ENCODE results near the gene SULT2A1. TPM values are rescaled to one million over a fixed set of nuclear protein-coding genes. Genes with fewer than 3 reads are reported as not detected.
"Not testable (repeated sequence)": the region's sequence is repeated elsewhere in the genome, so short reads cannot be mapped to it uniquely, and the experiment has no call there.

SULT2A1 gene
- total RNA-seq, 1 experiment from 2014 or later = not detected

DNA sequence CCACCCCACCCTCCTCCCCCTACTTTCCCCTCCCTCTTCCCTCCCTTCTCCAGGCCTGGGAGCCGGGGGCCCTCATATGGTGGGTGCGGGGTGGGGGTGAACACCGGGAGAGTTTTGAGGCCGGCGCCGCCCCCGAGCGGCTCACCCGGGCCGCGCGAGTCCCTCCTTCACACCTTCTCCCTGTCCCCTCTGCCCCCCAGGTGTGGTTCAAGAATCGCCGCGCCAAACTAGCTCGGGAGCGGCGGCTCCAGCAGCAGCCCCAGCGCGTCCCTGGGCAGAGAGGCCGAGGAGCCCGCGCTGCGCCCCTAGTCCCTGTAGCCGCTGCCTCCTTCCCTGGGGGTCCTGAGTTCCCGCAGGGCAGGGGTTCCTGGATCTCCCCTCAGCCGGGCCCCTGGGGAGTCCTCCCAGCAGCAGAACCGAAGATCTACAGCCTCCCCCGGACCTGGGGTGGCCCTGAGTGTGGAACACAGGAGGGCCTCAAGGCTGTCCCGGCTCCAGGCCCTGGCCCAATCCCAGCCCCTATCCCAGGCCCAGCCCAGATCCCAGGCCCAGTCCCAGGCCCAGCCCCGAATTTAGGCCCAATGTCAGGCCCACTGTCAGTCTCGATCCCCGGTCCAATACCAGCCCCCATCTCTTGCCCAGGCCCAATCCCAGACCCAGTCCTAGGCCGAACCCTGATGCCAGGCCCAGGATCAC, 25.4 kb downstream of the SULT2A1 start:
- no peak overlapping the region for H3K4me2 ChIP-seq (ENCODE audit: low read length)
- H3K9me2 ChIP-seq (replicated peaks; ENCODE audit: low read length) = no peaks in the 10 kb centered on the region
- H3F3A ChIP-seq (ENCODE audit: low read length, unreplicated experiment) = no peaks in the 10 kb centered on the region
- no peak overlapping the region for H2AFZ ChIP-seq (ENCODE audit: low read length)
- intact Hi-C loops (cut with micrococcal nuclease) = loop anchor here (5.0 kb wide), 1 partner anchor 48 kb away; no protein-coding TSS in a partner anchor
- no peaks in the 10 kb centered on the region for H3K4me1 ChIP-seq (ENCODE audit: insufficient read depth, low read length)
- no peaks in the 10 kb centered on the region for H3K79me2 ChIP-seq (ENCODE audit: low read length)
- BruUV-seq (replicated peaks) = no TSS peak
- no peak for ATAC-seq
- no peak overlapping the region for H3K27ac ChIP-seq (ENCODE audit: low read length)
- no peaks in the 10 kb centered on the region for H3K27me3 ChIP-seq (ENCODE audit: low read length)
- no peaks in the 10 kb centered on the region; the same call in 1 of the 2 replicates for H3K36me3 ChIP-seq (ENCODE audit: low read depth, low read length)
- H3K4me3 ChIP-seq (ENCODE audit: low read length) = no peak overlapping the region
- H3K9me3 ChIP-seq (ENCODE audit: low read length) = no peaks in the 10 kb centered on the region
- DNase-seq = no peak
- no peaks in the 10 kb centered on the region for H4K20me1 ChIP-seq (ENCODE audit: low read length)
- H3K9ac ChIP-seq (ENCODE audit: low read length) = no peak overlapping the region
- ChIA-PET CTCF (no interaction called here), POLR2A (ENCODE audit: unreplicated experiment) (no interaction called here)
- TF ChIP-seq EZH2 (IDR thresholded peaks at IDR 0.05; ENCODE audit: low read length, unreplicated experiment) (no peak), EZH2phosphoT487 (IDR thresholded peaks at IDR 0.05; ENCODE audit: borderline replicate concordance, low read length) (no peak)
- TF ChIP-seq, protein P1, sequence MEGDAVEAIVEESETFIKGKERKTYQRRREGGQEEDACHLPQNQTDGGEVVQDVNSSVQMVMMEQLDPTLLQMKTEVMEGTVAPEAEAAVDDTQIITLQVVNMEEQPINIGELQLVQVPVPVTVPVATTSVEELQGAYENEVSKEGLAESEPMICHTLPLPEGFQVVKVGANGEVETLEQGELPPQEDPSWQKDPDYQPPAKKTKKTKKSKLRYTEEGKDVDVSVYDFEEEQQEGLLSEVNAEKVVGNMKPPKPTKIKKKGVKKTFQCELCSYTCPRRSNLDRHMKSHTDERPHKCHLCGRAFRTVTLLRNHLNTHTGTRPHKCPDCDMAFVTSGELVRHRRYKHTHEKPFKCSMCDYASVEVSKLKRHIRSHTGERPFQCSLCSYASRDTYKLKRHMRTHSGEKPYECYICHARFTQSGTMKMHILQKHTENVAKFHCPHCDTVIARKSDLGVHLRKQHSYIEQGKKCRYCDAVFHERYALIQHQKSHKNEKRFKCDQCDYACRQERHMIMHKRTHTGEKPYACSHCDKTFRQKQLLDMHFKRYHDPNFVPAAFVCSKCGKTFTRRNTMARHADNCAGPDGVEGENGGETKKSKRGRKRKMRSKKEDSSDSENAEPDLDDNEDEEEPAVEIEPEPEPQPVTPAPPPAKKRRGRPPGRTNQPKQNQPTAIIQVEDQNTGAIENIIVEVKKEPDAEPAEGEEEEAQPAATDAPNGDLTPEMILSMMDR (conservative IDR thresholded peaks at IDR 0.05; ENCODE audit: low read depth, low read length) = no peak

DNA sequence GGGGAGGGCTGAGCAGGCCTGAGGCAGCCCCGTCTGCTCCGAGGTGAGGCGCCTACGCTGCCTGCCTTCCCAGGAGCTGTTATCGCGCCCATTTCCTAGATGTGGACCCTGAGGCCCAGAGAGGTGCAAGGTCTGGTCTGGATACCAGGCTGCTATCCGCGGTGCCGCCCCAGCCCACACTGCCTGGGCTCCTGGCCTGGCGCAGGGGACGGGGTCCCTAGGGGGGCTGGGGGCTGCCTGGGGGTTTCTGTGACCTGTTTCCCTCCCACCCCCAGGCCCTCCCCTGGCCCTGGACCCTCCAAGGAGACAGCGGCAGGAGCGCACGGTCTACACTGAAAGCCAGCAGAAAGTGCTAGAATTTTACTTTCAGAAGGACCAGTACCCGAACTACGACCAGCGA, 26.3 kb downstream of the SULT2A1 start:
- H3K9ac ChIP-seq (ENCODE audit: low read length); H3K36me3 ChIP-seq (ENCODE audit: low read depth, low read length); POLR2A ChIA-PET (ENCODE audit: unreplicated experiment); CTCF ChIA-PET; H4K20me1 ChIP-seq (ENCODE audit: low read length); H3K9me3 ChIP-seq (ENCODE audit: low read length); H2AFZ ChIP-seq (ENCODE audit: low read length); H3K4me2 ChIP-seq (ENCODE audit: low read length); H3K9me2 ChIP-seq (replicated peaks; ENCODE audit: low read length); H3K27me3 ChIP-seq (ENCODE audit: low read length); H3K27ac ChIP-seq (ENCODE audit: low read length); BruUV-seq (replicated peaks); H3F3A ChIP-seq (ENCODE audit: low read length, unreplicated experiment); H3K79me2 ChIP-seq (ENCODE audit: low read length); H3K4me3 ChIP-seq (ENCODE audit: low read length); ATAC-seq; DNase-seq; H3K4me1 ChIP-seq (ENCODE audit: insufficient read depth, low read length): not testable (repeated sequence)
- intact Hi-C loops (cut with micrococcal nuclease) = loop anchor here (5.0 kb wide), 1 partner anchor 48 kb away; no protein-coding TSS in a partner anchor

- H3K4me3 ChIP-seq (ENCODE audit: low read length); H4K20me1 ChIP-seq (ENCODE audit: low read length); H3K27ac ChIP-seq (ENCODE audit: low read length); ATAC-seq; POLR2A ChIA-PET (ENCODE audit: unreplicated experiment); DNase-seq; H3F3A ChIP-seq (ENCODE audit: low read length, unreplicated experiment); intact Hi-C loops (cut with micrococcal nuclease); H3K36me3 ChIP-seq (ENCODE audit: low read depth, low read length); H3K27me3 ChIP-seq (ENCODE audit: low read length); H3K9me2 ChIP-seq (replicated peaks; ENCODE audit: low read length); H3K4me2 ChIP-seq (ENCODE audit: low read length); H3K9me3 ChIP-seq (ENCODE audit: low read length); CTCF ChIA-PET; H3K79me2 ChIP-seq (ENCODE audit: low read length); H3K4me1 ChIP-seq (ENCODE audit: insufficient read depth, low read length); H2AFZ ChIP-seq (ENCODE audit: low read length); H3K9ac ChIP-seq (ENCODE audit: low read length); BruUV-seq (replicated peaks): not testable (repeated sequence)
Measured at GRCh38 chr19:47858646-47859285, 27.3 kb downstream of the SULT2A1 start, which contains the start of gene TPRX2. TSS of gene TPRX2 (plus strand) at chr19:47859235. CDS start at chr19:47859247, 12 bp downstream.

GRCh38 chr19:47858231-47858630, 27.9 kb downstream of the SULT2A1 start:
- peak; percentile 16 for DNase-seq
- H3K4me2 ChIP-seq (ENCODE audit: low read length); CTCF ChIA-PET: not testable (repeated sequence)

More at GRCh38 chr19:47858231-47858630, 27.9 kb downstream of the SULT2A1 start:
- H3K36me3 ChIP-seq (ENCODE audit: low read depth, low read length); H3K9ac ChIP-seq (ENCODE audit: low read length); H3K9me2 ChIP-seq (replicated peaks; ENCODE audit: low read length); H3K27ac ChIP-seq (ENCODE audit: low read length); H3K9me3 ChIP-seq (ENCODE audit: low read length); H3K79me2 ChIP-seq (ENCODE audit: low read length); BruUV-seq (replicated peaks); ATAC-seq; intact Hi-C loops (cut with micrococcal nuclease); POLR2A ChIA-PET (ENCODE audit: unreplicated experiment); H3K4me1 ChIP-seq (ENCODE audit: insufficient read depth, low read length); H2AFZ ChIP-seq (ENCODE audit: low read length); H3K4me3 ChIP-seq (ENCODE audit: low read length); H4K20me1 ChIP-seq (ENCODE audit: low read length); H3F3A ChIP-seq (ENCODE audit: low read length, unreplicated experiment); H3K27me3 ChIP-seq (ENCODE audit: low read length): not testable (repeated sequence)

All from PC-3 (cell line).